ENCODE results near the gene DPY19L3. TPM values are rescaled to one million over a fixed set of nuclear protein-coding genes. Genes with fewer than 3 reads are reported as not detected.
"Not testable (repeated sequence)": the region's sequence is repeated elsewhere in the genome, so short reads cannot be mapped to it uniquely, and the experiment has no call there.

DPY19L3 gene
- total RNA-seq, 1 donor from 2014 or later, result 111 TPM

GRCh38 chr19:32418155-32418554 is 12.6 kb downstream of the DPY19L3 start:
- Mint-ChIP-seq H3K27ac (ENCODE audit: unreplicated experiment) (no peak overlapping the region), H3K36me3 (ENCODE audit: low read depth, unreplicated experiment) (peaks cover 24% of the 10 kb centered on the region), H3K27me3 (ENCODE audit: unreplicated experiment) (peaks cover 2% of the 10 kb centered on the region), H3K4me1 (ENCODE audit: unreplicated experiment) (peaks cover 18% of the 10 kb centered on the region), H3K9me3 (ENCODE audit: unreplicated experiment) (no peaks in the 10 kb centered on the region), H3K4me3 (ENCODE audit: unreplicated experiment) (no peak overlapping the region)
- no peak for TF ChIP-seq CTCF (IDR thresholded peaks at IDR 0.05; ENCODE audit: unreplicated experiment)
- DNase-seq (ENCODE audit: low spot score), result no peak

GRCh38 chr19:32421589-32422361 is 16.2 kb downstream of the DPY19L3 start:
- Mint-ChIP-seq H3K36me3 (ENCODE audit: low read depth, unreplicated experiment) (peaks cover 3% of the 10 kb centered on the region), H3K4me1 (ENCODE audit: unreplicated experiment) (peaks cover 23% of the 10 kb centered on the region), H3K27ac (ENCODE audit: unreplicated experiment) (peak overlapping the region; percentile 72), H3K9me3 (ENCODE audit: unreplicated experiment) (no peaks in the 10 kb centered on the region), H3K27me3 (ENCODE audit: unreplicated experiment) (peaks cover 2% of the 10 kb centered on the region), H3K4me3 (ENCODE audit: unreplicated experiment) (peak overlapping the region; percentile 8)
- DNase-seq (ENCODE audit: low spot score), result no peak
- no peak for TF ChIP-seq CTCF (IDR thresholded peaks at IDR 0.05; ENCODE audit: unreplicated experiment)

- H3K27ac Mint-ChIP-seq (ENCODE audit: unreplicated experiment), result peak overlapping the region; percentile 0
- H3K27me3 Mint-ChIP-seq (ENCODE audit: unreplicated experiment), result peaks cover 2% of the 10 kb centered on the region
- no peaks in the 10 kb centered on the region for H3K36me3 Mint-ChIP-seq (ENCODE audit: low read depth, unreplicated experiment)
- no peak overlapping the region for H3K4me3 Mint-ChIP-seq (ENCODE audit: unreplicated experiment)
- no peak for TF ChIP-seq CTCF (IDR thresholded peaks at IDR 0.05; ENCODE audit: unreplicated experiment)
- DNase-seq (ENCODE audit: low spot score), result no peak
- H3K9me3 Mint-ChIP-seq (ENCODE audit: unreplicated experiment), result no peaks in the 10 kb centered on the region
- peaks cover 27% of the 10 kb centered on the region for H3K4me1 Mint-ChIP-seq (ENCODE audit: unreplicated experiment)
These were observed 16.9 kb downstream of the DPY19L3 start for GRCh38 chr19:32422435-32422834.

- not testable (repeated sequence) for H3K36me3 Mint-ChIP-seq (ENCODE audit: low read depth, unreplicated experiment); H3K4me3 Mint-ChIP-seq (ENCODE audit: unreplicated experiment); H3K27ac Mint-ChIP-seq (ENCODE audit: unreplicated experiment); H3K27me3 Mint-ChIP-seq (ENCODE audit: unreplicated experiment); H3K9me3 Mint-ChIP-seq (ENCODE audit: unreplicated experiment); DNase-seq (ENCODE audit: low spot score)
- H3K4me1 Mint-ChIP-seq (ENCODE audit: unreplicated experiment), result peaks cover 27% of the 10 kb centered on the region
These were observed 18.4 kb downstream of the DPY19L3 start for GRCh38 chr19:32423944-32424343.

GRCh38 chr19:32427536-32427935 is 22.0 kb downstream of the DPY19L3 start:
- Mint-ChIP-seq H3K4me3 (ENCODE audit: unreplicated experiment) (no peak overlapping the region), H3K4me1 (ENCODE audit: unreplicated experiment) (peaks cover 16% of the 10 kb centered on the region), H3K27me3 (ENCODE audit: unreplicated experiment) (no peaks in the 10 kb centered on the region), H3K9me3 (ENCODE audit: unreplicated experiment) (no peaks in the 10 kb centered on the region), H3K27ac (ENCODE audit: unreplicated experiment) (no peak overlapping the region), H3K36me3 (ENCODE audit: low read depth, unreplicated experiment) (no peaks in the 10 kb centered on the region)
- no peak for DNase-seq (ENCODE audit: low spot score)
- TF ChIP-seq CTCF (IDR thresholded peaks at IDR 0.05; ENCODE audit: unreplicated experiment), result no peak

Measured in endothelial cell (in vitro differentiated cells).